ENCODE data around the gene CD52. TPM values are rescaled to one million over a fixed set of nuclear protein-coding genes. Genes with fewer than 3 reads are reported as not detected.

Gene CD52
- total RNA-seq, 1 donor from 2014 or later, result not detected

DNA sequence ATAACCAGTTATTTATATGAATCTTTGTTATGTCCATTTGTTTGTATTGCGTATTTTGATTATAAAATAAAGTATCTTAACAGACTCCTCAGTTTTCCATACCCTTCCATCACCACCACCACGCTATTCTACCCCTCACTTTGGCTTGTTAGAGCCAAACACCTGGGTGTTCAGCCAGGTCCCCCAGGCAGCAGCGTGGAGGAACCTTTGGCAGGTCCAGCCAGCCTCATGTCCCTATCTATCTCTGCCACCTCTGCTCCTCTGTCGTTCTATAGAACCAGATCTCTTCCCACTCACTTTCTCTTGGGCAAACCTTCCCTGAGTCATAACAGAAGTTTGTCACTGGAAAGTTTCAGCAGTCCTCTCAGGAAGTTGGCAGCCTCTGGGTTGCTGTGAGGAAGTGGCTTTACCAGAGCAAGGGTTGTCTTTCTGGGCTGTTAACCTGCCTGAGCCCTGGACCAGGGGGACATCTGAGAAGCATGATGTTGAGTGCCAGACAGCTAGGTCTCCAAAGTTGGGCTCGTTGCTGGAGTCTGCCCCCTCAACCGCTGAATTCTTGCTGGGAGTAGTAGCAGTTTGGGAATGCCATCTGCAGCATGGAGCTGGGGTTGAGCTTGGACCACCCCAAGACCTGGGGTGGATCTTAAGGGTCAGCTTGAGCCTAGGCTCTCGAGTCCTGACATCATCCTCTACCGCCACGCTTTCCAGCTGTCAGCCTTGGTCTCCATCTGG is 38.9 kb upstream of the CD52 start:
- H3K36me3 ChIP-seq (ENCODE audit: control insufficient read depth in 3 of 3, insufficient read depth in 3 of 3, low read length in 3 of 3), result peaks cover 36 to 52% (median 45%) of the 10 kb centered on the region in 3 donors
- peaks cover 63 to 91% (median 80%) of the 10 kb centered on the region in 3 donors for H3K4me1 ChIP-seq (ENCODE audit: control insufficient read depth in 3 of 3, insufficient read depth in 3 of 3, low read length in 3 of 3)

DNA sequence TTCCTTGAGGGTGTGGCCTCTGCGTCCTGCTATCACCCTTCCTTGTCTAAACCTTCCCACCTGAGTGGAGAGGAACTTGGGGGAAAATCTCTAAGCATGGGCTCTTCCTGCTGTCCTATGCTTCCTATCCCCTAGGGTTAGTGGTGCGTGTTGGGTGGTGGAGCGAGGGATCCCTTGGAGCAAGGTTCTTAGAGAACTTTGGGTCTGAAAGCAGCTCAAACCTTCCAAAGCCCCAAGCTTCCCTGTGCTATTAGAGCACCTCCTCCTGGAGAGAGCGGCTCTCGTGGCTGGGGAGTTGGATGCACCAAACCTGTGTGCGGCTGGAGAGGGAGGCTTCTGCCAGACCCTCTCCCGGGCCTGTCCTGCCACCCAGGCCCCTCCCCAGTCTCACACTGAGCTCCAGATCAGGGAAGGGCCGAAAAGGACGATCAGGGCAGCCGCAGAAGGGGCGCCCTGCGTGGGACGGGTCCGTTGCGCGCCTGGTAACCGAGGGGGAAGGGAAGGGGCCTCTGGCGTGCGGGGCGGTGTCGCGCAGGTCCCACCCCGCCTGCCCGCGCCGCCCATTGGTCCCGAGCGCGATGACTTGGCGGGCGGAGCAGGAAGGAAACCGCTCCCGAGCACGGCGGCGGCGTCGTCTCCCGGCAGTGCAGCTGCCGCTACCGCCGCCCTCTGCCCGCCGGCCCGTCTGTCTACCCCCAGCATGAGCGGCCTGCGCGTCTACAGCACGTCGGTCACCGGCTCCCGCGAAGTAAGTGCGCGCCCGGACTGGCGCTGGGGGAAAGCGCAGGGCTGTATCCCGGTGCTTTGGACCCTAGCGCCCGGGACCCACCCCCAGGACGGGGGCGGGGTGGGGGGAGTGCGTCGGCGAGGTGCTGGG is 38.1 kb upstream of the CD52 start, which contains the start of gene SH3BGRL3:
TSS of gene SH3BGRL3 (plus strand) at position 631 of the 877 bp plus-strand sequence. CDS start at position 701, 70 bp downstream.
- H3K27ac ChIP-seq (ENCODE audit: low read depth, low read length), result peak within 1 kb of the TSS; percentile 83
- H3K9me3 ChIP-seq (ENCODE audit: control insufficient read depth in 3 of 3, low read length in 3 of 3), result no peaks in the 10 kb centered on the region
- no peaks in the 10 kb centered on the region for H3K27me3 ChIP-seq (ENCODE audit: control insufficient read depth in 3 of 3, insufficient read depth in 3 of 3, low read length in 3 of 3)
- H3K36me3 ChIP-seq (ENCODE audit: control insufficient read depth in 3 of 3, insufficient read depth in 3 of 3, low read length in 3 of 3), result peaks cover 36 to 46% (median 44%) of the 10 kb centered on the region in 3 donors
- H3K4me3 ChIP-seq (ENCODE audit: low read length in 3 of 3), result peak within 1 kb of the TSS; percentile 67 to 83 (median 76)
- peaks cover 63 to 90% (median 86%) of the 10 kb centered on the region in 3 donors for H3K4me1 ChIP-seq (ENCODE audit: control insufficient read depth in 3 of 3, insufficient read depth in 3 of 3, low read length in 3 of 3)
- H3K9ac ChIP-seq (ENCODE audit: low read depth in 1 of 3, low read length in 3 of 3), result peak within 1 kb of the TSS; percentile 71 to 80 (median 74)

More for the DNA sequence above, 38.9 kb upstream of the CD52 start:
- Histone ChIP-seq H3K27ac (ENCODE audit: low read depth, low read length) (peak overlapping the region; percentile 83), H3K9me3 (ENCODE audit: control insufficient read depth in 3 of 3, low read length in 3 of 3) (no peaks in the 10 kb centered on the region), H3K9ac (ENCODE audit: low read depth in 1 of 3, low read length in 3 of 3) (peak overlapping the region; percentile 71 to 80 (median 74)), H3K27me3 (ENCODE audit: control insufficient read depth in 3 of 3, insufficient read depth in 3 of 3, low read length in 3 of 3) (no peaks in the 10 kb centered on the region), H3K4me3 (ENCODE audit: low read length in 3 of 3) (peak overlapping the region; percentile 67 to 83 (median 76))

- H3K9me3 ChIP-seq (ENCODE audit: control insufficient read depth in 3 of 3, low read length in 3 of 3), result no peaks in the 10 kb centered on the region
- H3K4me1 ChIP-seq (ENCODE audit: control insufficient read depth in 3 of 3, insufficient read depth in 3 of 3, low read length in 3 of 3), result peaks cover 64 to 90% (median 87%) of the 10 kb centered on the region in 3 donors
- H3K36me3 ChIP-seq (ENCODE audit: control insufficient read depth in 3 of 3, insufficient read depth in 3 of 3, low read length in 3 of 3), result peaks cover 36 to 43% (median 40%) of the 10 kb centered on the region in 3 donors
- H3K27me3 ChIP-seq (ENCODE audit: control insufficient read depth in 3 of 3, insufficient read depth in 3 of 3, low read length in 3 of 3), result no peaks in the 10 kb centered on the region
- peak overlapping the region; percentile 83 for H3K27ac ChIP-seq (ENCODE audit: low read depth, low read length)
- H3K4me3 ChIP-seq (ENCODE audit: low read length in 3 of 3), result peak overlapping the region; percentile 67 to 83 (median 76)
- H3K9ac ChIP-seq (ENCODE audit: low read depth in 1 of 3, low read length in 3 of 3), result peak overlapping the region; percentile 57 to 80 (median 67)
These were observed 37.3 kb upstream of the CD52 start for GRCh38 chr1:26280333-26281042.

DNA sequence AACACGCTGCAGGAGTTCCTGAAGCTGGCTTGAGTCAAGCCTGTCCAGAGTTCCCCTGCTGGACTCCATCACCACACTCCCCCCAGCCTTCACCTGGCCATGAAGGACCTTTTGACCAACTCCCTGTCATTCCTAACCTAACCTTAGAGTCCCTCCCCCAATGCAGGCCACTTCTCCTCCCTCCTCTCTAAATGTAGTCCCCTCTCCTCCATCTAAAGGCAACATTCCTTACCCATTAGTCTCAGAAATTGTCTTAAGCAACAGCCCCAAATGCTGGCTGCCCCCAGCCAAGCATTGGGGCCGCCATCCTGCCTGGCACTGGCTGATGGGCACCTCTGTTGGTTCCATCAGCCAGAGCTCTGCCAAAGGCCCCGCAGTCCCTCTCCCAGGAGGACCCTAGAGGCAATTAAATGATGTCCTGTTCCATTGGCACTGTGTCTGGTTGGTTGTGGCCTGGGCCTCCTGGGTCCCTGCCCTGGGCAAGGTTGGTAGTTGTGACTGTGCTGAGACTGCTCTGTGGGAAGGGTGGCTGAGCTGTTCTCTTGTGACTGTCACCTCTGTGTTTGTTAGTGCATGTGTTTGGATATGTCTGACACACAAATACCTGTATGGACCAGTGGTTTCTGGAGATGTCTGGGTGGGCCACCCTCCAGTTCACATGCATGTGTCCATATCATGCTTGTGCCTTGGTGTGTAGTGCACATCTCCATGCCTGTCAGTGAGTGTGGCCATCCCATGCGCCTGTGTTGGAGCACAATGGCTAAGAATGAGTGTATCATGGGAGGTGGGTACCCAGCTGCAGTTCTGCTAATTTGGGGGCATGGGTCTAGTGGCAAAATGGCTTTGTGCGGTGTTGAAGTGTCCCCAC is 36.4 kb upstream of the CD52 start:
- no peak overlapping the region for H3K27ac ChIP-seq (ENCODE audit: low read depth, low read length)
- peaks cover 64 to 90% (median 86%) of the 10 kb centered on the region in 3 donors for H3K4me1 ChIP-seq (ENCODE audit: control insufficient read depth in 3 of 3, insufficient read depth in 3 of 3, low read length in 3 of 3)
- no peaks in the 10 kb centered on the region for H3K9me3 ChIP-seq (ENCODE audit: control insufficient read depth in 3 of 3, low read length in 3 of 3)
- H3K9ac ChIP-seq (ENCODE audit: low read depth in 1 of 3, low read length in 3 of 3), result peak overlapping the region in 1 of 3 donors; percentile 33
- peaks cover 32 to 41% (median 38%) of the 10 kb centered on the region in 3 donors for H3K36me3 ChIP-seq (ENCODE audit: control insufficient read depth in 3 of 3, insufficient read depth in 3 of 3, low read length in 3 of 3)
- H3K4me3 ChIP-seq (ENCODE audit: low read length in 3 of 3), result peak overlapping the region in 1 of 3 donors; percentile 13
- no peaks in the 10 kb centered on the region for H3K27me3 ChIP-seq (ENCODE audit: control insufficient read depth in 3 of 3, insufficient read depth in 3 of 3, low read length in 3 of 3)

DNA sequence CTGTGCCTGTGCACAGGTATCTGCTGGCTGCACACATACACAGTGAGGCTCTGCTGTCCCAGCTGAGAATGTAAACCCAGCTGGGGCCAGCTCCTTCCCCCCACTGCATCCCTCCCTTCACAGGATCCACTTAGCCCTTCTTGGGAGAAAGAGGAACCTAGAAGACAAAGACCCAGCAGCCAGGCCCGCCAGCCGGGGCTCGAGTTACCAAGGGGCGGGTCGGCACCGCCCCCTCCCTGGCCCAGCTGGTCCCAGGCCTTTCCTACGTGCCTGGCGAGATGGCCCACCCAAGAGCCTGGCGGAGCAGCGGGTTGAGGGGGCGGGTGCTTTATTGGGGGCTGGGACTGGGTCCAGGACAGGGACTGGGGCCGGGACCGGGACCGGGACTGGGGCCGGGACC is 35.8 kb upstream of the CD52 start:
- Histone ChIP-seq H3K27ac (ENCODE audit: low read depth, low read length) (no peak overlapping the region), H3K36me3 (ENCODE audit: control insufficient read depth in 3 of 3, insufficient read depth in 3 of 3, low read length in 3 of 3) (peaks cover 25 to 34% (median 31%) of the 10 kb centered on the region in 3 donors), H3K4me3 (ENCODE audit: low read length in 3 of 3) (peak overlapping the region in 1 of 3 donors; percentile 13), H3K27me3 (ENCODE audit: control insufficient read depth in 3 of 3, insufficient read depth in 3 of 3, low read length in 3 of 3) (no peaks in the 10 kb centered on the region), H3K9ac (ENCODE audit: low read depth in 1 of 3, low read length in 3 of 3) (peak overlapping the region in 1 of 3 donors; percentile 33), H3K4me1 (ENCODE audit: control insufficient read depth in 3 of 3, insufficient read depth in 3 of 3, low read length in 3 of 3) (peaks cover 62 to 88% (median 84%) of the 10 kb centered on the region in 3 donors), H3K9me3 (ENCODE audit: control insufficient read depth in 3 of 3, low read length in 3 of 3) (no peaks in the 10 kb centered on the region)

- H3K9ac ChIP-seq (ENCODE audit: low read depth in 1 of 3, low read length in 3 of 3), result peak overlapping the region in 1 of 3 donors; percentile 32
- no peak overlapping the region for H3K27ac ChIP-seq (ENCODE audit: low read depth, low read length)
- no peaks in the 10 kb centered on the region for H3K9me3 ChIP-seq (ENCODE audit: control insufficient read depth in 3 of 3, low read length in 3 of 3)
- H3K4me1 ChIP-seq (ENCODE audit: control insufficient read depth in 3 of 3, insufficient read depth in 3 of 3, low read length in 3 of 3), result peaks cover 62 to 88% (median 84%) of the 10 kb centered on the region in 3 donors
- peaks cover 20 to 29% (median 26%) of the 10 kb centered on the region in 3 donors for H3K36me3 ChIP-seq (ENCODE audit: control insufficient read depth in 3 of 3, insufficient read depth in 3 of 3, low read length in 3 of 3)
- no peaks in the 10 kb centered on the region for H3K27me3 ChIP-seq (ENCODE audit: control insufficient read depth in 3 of 3, insufficient read depth in 3 of 3, low read length in 3 of 3)
- H3K4me3 ChIP-seq (ENCODE audit: low read length in 3 of 3), result no peak overlapping the region
These were observed 35.3 kb upstream of the CD52 start for GRCh38 chr1:26282401-26282918.

GRCh38 chr1:26283279-26283853 is 34.4 kb upstream of the CD52 start:
- peaks cover 58 to 88% (median 77%) of the 10 kb centered on the region in 3 donors for H3K4me1 ChIP-seq (ENCODE audit: control insufficient read depth in 3 of 3, insufficient read depth in 3 of 3, low read length in 3 of 3)
- H3K9me3 ChIP-seq (ENCODE audit: control insufficient read depth in 3 of 3, low read length in 3 of 3), result no peaks in the 10 kb centered on the region
- H3K9ac ChIP-seq (ENCODE audit: low read depth in 1 of 3, low read length in 3 of 3), result peak overlapping the region in 1 of 3 donors; percentile 16
- no peak overlapping the region for H3K4me3 ChIP-seq (ENCODE audit: low read length in 3 of 3)
- H3K36me3 ChIP-seq (ENCODE audit: control insufficient read depth in 3 of 3, insufficient read depth in 3 of 3, low read length in 3 of 3), result peaks cover 13 to 21% (median 18%) of the 10 kb centered on the region in 3 donors
- no peaks in the 10 kb centered on the region for H3K27me3 ChIP-seq (ENCODE audit: control insufficient read depth in 3 of 3, insufficient read depth in 3 of 3, low read length in 3 of 3)
- no peak overlapping the region for H3K27ac ChIP-seq (ENCODE audit: low read depth, low read length)

GRCh38 chr1:26283871-26284596 is 33.7 kb upstream of the CD52 start:
- Histone ChIP-seq H3K27ac (ENCODE audit: low read depth, low read length) (peak overlapping the region; percentile 74), H3K4me3 (ENCODE audit: low read length in 3 of 3) (peak overlapping the region in 1 of 3 donors; percentile 1), H3K4me1 (ENCODE audit: control insufficient read depth in 3 of 3, insufficient read depth in 3 of 3, low read length in 3 of 3) (peaks cover 52 to 88% (median 77%) of the 10 kb centered on the region in 3 donors), H3K36me3 (ENCODE audit: control insufficient read depth in 3 of 3, insufficient read depth in 3 of 3, low read length in 3 of 3) (peaks cover 12 to 17% (median 12%) of the 10 kb centered on the region in 3 donors), H3K9me3 (ENCODE audit: control insufficient read depth in 3 of 3, low read length in 3 of 3) (no peaks in the 10 kb centered on the region), H3K27me3 (ENCODE audit: control insufficient read depth in 3 of 3, insufficient read depth in 3 of 3, low read length in 3 of 3) (no peaks in the 10 kb centered on the region), H3K9ac (ENCODE audit: low read depth in 1 of 3, low read length in 3 of 3) (peak overlapping the region; percentile 12 to 59 (median 57))
